Cardiac muscle cell (in vitro differentiated cells and primary cell): Measurements from ENCODE around the gene ALKBH4. TPM values are rescaled to one million over a fixed set of nuclear protein-coding genes. Genes with fewer than 3 reads are reported as not detected.

Source experiments
- DNase-seq, 2 donors: peaks; one replicate each; pipeline versions ENCODE4 v3.0.0 to v3.0.0-alpha.2; 2010 to 2017; ENCODE audit warnings: low read depth in 1 of 2, low spot score in 1 of 2
- H3K27ac ChIP-seq: fragments of 200-600 bp; sonication (generic); 2 replicates; pipeline ENCODE4 v1.5.1; 2016
- H3K27me3 ChIP-seq: fragments of 200-600 bp; sonication (generic); 2 replicates; pipeline ENCODE4 v1.6.0; 2016; ENCODE audit warnings: control low read depth
- H3K36me3 ChIP-seq: fragments of 200-600 bp; sonication (generic); 2 replicates; pipeline ENCODE4 v1.5.1; 2016; ENCODE audit warnings: control low read depth
- H3K4me1 ChIP-seq: fragments of 200-600 bp; sonication (generic); 2 replicates; pipeline ENCODE4 v1.8.1; 2017; ENCODE audit warnings: low read depth, mild to moderate bottlenecking, mixed run types
- H3K4me3 ChIP-seq: fragments of 200-600 bp; sonication (generic); 2 replicates; pipeline ENCODE4 v1.5.1; 2016; ENCODE audit warnings: mild to moderate bottlenecking
- H3K9me3 ChIP-seq: fragments of 200-600 bp; sonication (generic); 2 replicates; pipeline ENCODE4 v1.5.1; 2017; ENCODE audit warnings: low read depth, mild to moderate bottlenecking, control low read depth
- polyA plus RNA-seq: library from polyadenylated mRNA; unstranded; fragments of >200 nt; fragmentation: Nextera tagmentation; extraction: Ambion mirVana; gene quantifications from 2 replicates; pipeline ENCODE4 v1.2.1, GENCODE V29; 2016
- total RNA-seq: library from RNA; depleted of rRNA; stranded (reverse); fragments of >200 nt; gene quantifications from 2 replicates; pipeline ENCODE4 v1.2.3, GENCODE V29; 2016
- TF ChIP-seq, protein P1 (sequence below): IDR thresholded peaks from 2 replicates; pipeline ENCODE4 v1.5.1; 2012; ENCODE audit warnings: low read depth, mild to moderate bottlenecking, low read length

Gene ALKBH4
- total and polyA plus RNA-seq, 2 experiments from 2014 or later, result 26.7 to 31.8 TPM

DNA sequence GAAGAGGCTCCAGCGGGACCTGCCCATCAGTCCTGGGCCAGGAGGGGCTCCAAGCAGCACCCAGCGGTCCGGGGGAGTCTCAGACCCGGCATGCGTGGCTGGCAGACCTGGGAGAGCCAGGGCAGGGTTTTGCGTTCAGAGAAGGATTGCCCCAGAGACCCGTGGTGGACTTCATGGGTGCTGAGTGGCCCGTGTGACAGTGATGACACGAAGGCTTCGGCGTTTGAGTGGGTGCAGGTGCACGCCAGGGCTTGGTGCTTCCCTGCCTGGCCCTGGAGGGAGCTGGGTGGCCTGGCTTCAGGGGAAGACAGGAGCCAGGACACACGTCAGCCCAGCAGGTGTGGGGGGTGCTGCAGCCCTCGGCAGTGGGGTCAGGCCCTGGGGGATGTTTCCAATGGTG lies 17.4 kb downstream of the ALKBH4 start:
- Histone ChIP-seq H3K27me3 (no peaks in the 10 kb centered on the region), H3K9me3 (no peaks in the 10 kb centered on the region), H3K36me3 (peaks cover 7% of the 10 kb centered on the region), H3K4me3 (no peak overlapping the region), H3K4me1 (no peaks in the 10 kb centered on the region), H3K27ac (no peak overlapping the region)
- DNase-seq, result no peak
- TF ChIP-seq, protein P1, sequence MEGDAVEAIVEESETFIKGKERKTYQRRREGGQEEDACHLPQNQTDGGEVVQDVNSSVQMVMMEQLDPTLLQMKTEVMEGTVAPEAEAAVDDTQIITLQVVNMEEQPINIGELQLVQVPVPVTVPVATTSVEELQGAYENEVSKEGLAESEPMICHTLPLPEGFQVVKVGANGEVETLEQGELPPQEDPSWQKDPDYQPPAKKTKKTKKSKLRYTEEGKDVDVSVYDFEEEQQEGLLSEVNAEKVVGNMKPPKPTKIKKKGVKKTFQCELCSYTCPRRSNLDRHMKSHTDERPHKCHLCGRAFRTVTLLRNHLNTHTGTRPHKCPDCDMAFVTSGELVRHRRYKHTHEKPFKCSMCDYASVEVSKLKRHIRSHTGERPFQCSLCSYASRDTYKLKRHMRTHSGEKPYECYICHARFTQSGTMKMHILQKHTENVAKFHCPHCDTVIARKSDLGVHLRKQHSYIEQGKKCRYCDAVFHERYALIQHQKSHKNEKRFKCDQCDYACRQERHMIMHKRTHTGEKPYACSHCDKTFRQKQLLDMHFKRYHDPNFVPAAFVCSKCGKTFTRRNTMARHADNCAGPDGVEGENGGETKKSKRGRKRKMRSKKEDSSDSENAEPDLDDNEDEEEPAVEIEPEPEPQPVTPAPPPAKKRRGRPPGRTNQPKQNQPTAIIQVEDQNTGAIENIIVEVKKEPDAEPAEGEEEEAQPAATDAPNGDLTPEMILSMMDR, result no peak

DNA sequence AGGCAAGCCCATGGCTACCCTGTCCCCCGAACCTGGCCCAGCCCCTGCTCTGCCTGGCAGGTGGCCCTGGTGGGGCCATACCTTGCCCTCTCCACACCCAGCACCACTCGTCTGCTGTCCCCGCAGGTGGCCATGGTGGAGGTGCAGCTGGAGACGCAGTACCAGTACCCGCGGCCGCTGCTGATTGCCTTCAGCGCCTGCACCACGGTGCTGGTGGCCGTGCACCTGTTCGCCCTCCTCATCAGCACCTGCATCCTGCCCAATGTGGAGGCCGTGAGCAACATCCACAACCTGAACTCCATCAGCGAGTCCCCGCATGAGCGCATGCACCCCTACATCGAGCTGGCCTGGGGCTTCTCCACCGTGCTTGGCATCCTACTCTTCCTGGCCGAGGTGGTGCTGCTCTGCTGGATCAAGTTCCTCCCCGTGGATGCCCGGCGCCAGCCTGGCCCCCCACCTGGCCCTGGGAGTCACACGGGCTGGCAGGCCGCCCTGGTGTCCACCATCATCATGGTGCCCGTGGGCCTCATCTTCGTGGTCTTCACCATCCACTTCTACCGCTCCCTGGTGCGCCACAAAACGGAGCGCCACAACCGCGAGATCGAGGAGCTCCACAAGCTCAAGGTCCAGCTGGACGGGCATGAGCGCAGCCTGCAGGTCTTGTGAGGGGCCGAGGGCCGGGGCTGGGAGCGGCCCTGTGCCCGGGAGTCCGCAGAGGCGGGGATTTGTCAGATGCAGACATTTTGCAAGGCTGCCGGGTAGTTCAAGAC lies 18.1 kb downstream of the ALKBH4 start:
- H3K4me1 ChIP-seq, result no peaks in the 10 kb centered on the region
- no peak for DNase-seq
- peaks cover 9% of the 10 kb centered on the region for H3K36me3 ChIP-seq
- TF ChIP-seq, protein P1, result no peak
- no peaks in the 10 kb centered on the region for H3K27me3 ChIP-seq
- no peaks in the 10 kb centered on the region for H3K9me3 ChIP-seq
- H3K27ac ChIP-seq, result no peak overlapping the region
- no peak overlapping the region for H3K4me3 ChIP-seq

DNA sequence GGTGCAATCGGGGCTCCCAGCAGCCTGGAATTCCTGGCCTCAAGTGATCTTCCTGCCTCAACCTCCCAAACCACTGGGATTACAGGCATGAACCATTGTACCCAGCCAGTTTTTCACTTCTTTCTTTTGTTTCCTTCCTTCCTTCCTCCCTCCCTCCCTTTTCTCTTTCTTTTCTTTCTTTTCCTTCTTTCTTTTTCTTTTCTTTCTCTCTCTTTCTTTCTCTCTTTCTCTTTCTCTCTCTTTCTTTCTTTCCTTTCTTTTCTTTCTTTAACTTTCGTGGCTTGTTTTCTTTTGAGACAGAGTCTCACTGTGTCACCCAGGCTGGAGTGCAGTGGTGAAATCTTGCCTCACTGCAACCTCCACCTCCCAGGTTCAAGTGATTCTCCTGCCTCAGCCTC lies 19.0 kb downstream of the ALKBH4 start:
- Histone ChIP-seq H3K27me3 (no peaks in the 10 kb centered on the region), H3K27ac (no peak overlapping the region), H3K4me3 (no peak overlapping the region), H3K4me1 (no peaks in the 10 kb centered on the region), H3K36me3 (peaks cover 10% of the 10 kb centered on the region), H3K9me3 (no peaks in the 10 kb centered on the region)
- DNase-seq, result no peak
- TF ChIP-seq, protein P1, result no peak

DNA sequence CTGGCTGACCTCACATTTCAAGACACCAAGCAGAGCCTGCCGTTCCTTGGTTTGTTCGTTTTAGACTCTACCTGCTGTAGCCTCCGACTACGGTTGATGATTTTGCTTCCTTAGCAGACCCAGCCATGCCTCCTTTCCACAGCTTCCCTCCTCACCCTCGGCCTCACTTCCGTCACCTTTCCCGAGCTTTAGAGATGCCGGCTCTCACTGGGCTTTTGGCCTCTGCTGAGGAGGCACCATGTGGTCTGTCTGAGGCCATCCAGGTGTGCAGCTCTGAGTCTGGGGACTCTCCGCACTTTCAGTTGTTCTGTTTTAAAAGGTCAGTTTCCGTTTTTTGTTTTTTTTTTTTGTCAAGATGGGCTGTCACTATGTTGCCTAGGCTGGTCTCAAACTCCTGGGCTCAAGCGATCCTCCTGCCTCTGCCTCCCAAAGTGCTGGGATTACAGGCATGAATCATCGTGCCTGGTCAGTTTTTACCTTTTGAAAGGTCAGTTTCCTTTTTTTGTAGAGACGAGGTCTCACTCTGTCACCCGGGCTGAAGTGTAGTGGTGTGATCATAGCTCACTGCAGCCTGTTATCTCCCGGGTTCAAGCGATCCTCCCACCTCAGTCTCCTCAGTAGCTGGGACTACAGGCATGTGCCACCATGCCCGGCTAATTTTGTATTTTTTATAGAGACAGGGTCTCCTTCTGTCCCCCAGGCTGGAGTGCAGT lies 19.5 kb downstream of the ALKBH4 start:
- TF ChIP-seq, protein P1, result no peak
- H3K27me3 ChIP-seq, result no peaks in the 10 kb centered on the region
- no peak for DNase-seq

DNA sequence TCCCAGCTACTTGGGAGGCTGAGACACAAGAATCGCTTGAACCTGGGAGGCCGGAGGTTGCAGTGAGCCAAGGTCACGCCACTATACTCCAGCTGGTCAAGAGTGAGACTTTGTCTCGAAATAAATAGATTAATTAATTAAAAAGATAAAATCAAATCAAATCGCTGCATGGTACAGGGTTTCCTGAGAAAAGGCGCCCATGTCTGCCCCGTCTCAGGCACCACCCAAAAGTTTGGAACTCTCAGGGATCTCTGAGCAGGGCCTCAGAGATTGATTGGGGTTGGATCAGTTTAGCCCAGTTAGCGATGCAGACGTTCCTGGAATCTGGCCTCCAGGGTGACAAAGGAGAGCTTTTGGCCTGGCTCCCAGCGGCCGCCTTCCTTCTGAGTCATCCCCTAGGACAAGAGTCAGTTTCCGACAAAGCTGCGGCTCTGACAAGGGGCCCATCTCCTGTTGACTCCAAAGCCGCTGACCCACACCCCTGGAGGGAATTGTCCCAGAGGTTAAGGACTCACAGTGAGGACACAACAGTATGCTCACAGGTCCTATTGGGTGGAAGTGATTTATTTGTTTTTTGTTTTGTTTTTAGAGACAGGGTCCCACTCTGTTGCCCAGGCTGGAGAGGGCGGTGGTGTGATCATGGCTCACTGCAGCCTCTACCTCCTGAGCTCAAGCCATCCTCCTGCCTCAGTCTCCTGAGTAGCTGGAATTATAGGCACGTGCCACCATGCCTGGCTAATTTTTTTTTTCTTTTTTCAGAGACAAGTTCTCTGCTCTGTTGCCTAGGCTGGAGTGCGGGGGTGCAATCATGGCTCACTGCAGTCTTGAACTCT lies 24.5 kb downstream of the ALKBH4 start:
- DNase-seq, result peak in 1 of 2 donors; percentile 73
- H3K36me3 ChIP-seq, result peaks cover 3% of the 10 kb centered on the region

More for the DNA sequence above, 19.5 kb downstream of the ALKBH4 start:
- no peaks in the 10 kb centered on the region for H3K4me1 ChIP-seq
- peaks cover 10% of the 10 kb centered on the region for H3K36me3 ChIP-seq
- no peak overlapping the region for H3K4me3 ChIP-seq
- no peak overlapping the region for H3K27ac ChIP-seq
- no peaks in the 10 kb centered on the region for H3K9me3 ChIP-seq

More for the DNA sequence above, 24.5 kb downstream of the ALKBH4 start:
- no peak overlapping the region for H3K27ac ChIP-seq
- no peaks in the 10 kb centered on the region for H3K27me3 ChIP-seq
- no peaks in the 10 kb centered on the region for H3K4me1 ChIP-seq
- TF ChIP-seq, protein P1, result no peak
- H3K4me3 ChIP-seq, result no peak overlapping the region
- H3K9me3 ChIP-seq, result no peaks in the 10 kb centered on the region
